NCI-H2081 (cell line): ENCODE measurements around the gene TBC1D24.
"Not testable (repeated sequence)": the region's sequence is repeated elsewhere in the genome, so short reads cannot be mapped to it uniquely, and the experiment has no call there.

Experiments used
- DNase-seq, 2 experiments: peaks; one replicate each; lab custom pipeline; 2025; lab: John Stamatoyannopoulos, UW

TBC1D24 gene

DNA sequence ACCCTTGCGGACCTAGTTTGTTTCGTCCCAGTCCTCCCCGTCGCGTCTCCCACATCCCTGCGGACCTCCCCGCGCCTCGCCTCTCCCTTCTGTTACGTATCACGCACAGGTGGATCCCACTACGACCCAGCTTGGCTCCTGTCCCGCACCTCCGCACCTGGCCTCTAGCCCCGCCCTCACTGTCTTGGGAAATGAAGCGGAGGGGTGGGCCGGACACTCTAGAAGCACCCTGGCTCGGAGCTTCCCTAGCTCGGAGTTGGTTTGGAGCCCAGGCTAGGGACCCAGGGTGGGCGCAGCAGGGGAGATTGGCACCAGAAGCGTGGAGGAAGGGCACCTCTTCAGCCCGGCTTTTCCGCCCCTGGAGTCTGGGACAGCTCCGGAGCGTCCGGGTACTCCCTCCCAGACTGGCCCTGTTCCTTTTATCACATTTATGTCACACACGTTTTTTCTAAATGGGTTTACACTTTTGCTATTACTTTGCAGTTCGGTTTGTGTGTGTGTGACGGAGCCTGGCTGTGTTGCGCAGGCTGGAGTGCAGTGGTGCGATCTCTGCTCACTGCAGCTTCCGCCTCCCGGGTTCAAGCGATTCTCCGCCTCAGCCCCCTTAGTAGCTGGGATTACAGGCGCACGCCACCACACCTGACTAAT, 57.7 kb downstream of the TBC1D24 start:
- peak; percentile 69 to 77 for DNase-seq

DNA sequence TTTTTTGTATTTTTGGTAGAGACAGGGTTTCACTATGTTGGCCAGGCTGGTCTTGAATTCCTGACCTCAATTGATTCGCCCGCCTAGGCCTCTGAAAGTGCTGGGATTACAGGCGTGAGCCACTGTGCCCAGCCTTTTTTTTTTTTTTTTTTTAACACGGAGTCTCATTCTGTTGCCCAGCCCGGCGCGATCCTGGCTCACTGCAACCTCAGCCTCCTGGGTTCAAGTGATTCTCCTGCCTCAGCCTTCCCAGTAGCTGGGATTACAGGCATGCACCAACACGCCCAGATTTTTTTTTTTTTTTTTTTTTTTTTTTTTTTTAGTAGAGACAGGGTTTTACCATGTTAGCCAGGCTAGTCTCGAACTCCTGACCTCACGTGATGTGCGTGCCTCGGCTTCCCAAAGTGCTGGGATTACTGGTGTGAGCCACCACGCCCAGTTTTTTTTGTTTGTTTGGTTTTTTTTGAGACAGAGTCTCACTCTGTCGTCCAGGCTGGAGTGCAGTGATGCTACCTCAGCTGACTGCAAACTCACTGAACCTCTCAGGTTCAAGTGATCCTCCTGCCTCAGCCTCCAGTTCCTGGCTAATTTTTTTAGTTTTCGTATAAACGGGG, 58.3 kb downstream of the TBC1D24 start:
- DNase-seq = not testable (repeated sequence)

DNA sequence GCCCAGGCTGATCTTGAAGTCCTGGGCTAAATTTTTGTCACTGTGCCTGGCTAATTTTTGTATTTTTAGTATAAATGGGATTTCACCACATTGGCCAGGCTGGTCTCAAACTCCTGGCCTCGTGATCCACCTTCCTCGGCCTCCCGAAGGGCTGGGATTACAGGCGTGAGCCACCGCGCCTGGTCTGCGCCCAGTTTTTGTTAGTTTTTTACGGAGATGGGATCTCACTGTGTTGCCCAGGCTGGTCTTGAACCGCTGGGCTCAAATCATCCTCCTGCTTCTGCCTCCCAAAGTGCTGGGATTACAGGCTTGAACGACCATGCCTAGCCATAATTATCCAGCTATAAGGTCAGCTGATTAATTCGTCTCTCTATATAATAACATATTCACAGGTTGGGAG, 59.0 kb downstream of the TBC1D24 start:
- no peak for DNase-seq

DNA sequence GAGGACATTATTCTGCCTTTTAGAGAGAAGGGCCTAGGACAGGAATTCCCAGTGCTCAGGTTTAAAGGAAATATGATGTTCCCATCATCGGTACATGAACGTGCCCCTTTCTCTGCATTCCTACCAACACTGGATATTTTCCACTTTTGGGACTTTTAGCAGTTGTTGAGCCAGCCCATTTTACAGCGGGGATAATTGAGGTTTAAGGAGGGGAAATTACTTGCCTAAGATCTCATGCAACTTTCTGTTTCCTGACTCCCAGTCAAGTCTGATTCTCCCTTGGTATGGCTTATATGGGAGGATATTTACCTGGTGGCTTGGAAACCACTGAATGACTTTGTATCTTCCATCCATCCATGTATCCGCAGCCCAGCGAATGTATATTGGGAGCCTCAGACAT, 59.4 kb downstream of the TBC1D24 start:
- DNase-seq = not testable (repeated sequence)

DNA sequence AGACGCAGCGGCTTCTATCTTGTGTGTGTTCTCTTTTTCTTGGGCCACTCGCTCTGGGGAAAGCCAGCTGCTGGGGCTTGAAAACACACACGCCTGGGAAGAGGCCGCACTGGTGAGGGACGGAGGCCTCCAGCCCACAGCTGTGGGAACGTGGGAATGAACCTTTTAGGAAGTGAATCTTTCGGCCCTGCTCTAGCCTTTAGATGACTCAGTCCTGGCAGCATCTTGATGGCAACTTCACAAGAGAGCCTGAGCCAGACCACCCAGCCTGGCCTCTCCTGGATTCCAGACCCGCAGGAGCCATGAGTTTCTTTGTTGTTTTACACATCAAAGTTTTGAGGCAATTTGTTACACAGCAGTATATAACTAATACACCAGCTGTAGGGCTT, 60.7 kb downstream of the TBC1D24 start:
- no peak for DNase-seq

DNA sequence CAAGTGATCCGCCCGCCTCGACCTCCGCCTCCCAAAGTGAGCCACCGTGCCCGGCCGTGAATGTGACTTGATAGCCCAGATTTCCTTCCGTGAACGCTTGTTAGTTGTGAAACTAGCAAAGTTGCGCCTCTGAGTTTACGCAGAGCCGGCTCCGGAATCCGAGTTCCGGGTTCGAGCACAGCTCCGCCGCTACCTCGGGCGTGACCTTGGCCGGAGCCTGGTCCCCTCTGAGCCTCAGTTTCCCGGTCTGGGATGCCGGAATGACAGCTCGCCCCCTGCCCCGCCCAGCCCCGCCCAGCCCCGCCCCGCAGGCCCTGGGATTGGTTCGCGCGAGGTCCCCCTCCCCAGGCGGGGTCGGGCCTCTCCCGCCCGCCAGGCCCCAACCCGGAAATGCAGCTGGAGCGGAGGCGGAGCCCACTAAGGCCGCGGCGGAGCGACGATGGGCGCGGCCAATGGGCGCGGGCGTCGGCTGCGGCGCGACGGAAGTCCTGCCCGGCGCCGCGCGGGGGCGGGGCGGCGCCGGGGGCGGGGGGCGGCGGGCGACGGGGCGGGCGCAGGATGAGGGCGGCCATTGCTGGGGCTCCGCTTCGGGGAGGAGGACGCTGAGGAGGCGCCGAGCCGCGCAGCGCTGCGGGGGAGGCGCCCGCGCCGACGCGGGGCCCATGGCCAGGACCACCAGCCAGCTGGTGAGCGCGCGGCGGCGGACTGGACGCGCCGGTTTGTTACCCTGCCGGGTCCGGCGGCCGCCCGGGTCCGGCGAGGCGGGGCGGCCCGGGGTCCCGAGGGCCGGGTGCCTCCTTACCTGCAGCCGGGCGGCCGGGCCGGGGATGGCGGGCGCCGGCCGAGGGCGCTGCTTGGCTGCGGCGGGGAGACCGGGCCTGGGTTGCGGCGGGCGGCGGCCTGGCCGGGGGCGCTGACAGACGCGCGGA, 62.8 kb downstream of the TBC1D24 start, which contains the start of gene PDPK1:
TSS of gene PDPK1 (plus strand) at position 571 of the 929 bp plus-strand sequence. CDS start at position 663, 92 bp downstream.
- DNase-seq = peak; percentile 92 to 95

DNA sequence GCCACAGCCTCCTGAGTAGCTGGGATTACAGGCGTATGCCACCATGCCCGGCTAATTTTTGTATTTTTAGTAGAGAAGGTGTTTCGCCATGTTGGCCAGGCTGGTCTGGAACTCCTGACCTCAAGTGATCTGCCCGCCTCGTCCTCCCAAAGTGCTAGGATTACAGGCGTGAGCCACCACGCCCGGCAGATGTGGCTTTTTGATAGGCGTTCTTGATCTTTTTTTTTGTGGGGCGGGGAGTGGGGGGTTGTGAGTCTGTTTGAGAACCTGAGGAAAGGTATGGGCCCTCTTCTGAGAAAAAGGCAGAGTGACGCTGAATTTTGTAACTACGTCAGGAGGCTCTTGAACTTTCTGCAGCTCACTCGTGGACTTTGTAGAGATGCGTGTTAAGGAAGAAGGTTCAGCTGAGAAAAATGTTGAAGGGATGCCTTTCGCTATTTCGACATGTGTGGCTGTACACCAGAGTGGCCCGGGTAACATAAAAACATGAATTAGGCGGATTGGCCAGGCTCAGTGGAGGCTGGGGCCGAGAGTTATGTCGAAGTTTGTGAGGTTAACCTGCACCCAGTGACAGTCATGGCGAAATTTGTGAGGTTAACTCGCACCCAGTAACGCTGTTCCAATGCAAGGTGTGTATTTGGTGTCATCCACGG, 64.4 kb downstream of the TBC1D24 start:
- DNase-seq = not testable (repeated sequence)

DNA sequence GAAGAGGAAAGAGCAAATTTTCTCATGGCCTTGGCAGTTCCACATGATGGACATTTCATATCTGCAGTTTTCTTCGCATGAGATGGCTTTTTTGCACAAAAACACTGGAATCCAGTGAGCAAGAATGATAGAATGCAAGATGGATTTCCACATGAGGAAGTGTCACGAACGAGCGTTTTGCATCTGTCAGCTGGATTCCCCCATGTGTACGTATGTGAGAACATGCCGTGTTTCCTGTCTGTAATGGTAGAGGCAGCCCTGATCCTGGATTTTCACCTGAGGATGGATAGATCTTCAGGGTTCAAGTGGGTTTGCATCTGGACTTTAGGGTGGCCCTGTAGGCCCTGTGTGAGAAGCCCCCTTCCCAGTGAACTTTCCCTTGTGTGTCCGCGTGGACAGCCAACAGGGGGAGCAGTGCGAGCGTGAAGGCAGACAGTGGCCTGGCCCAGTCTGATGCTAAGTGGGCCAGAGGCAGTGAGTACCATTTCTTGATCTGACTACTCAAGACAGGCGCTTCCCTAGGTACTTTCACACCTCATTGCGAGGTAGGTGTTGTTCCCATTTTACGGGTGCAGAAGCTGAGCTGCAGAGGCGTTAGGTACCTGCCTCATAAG, 65.0 kb downstream of the TBC1D24 start:
- not testable (repeated sequence) for DNase-seq

DNA sequence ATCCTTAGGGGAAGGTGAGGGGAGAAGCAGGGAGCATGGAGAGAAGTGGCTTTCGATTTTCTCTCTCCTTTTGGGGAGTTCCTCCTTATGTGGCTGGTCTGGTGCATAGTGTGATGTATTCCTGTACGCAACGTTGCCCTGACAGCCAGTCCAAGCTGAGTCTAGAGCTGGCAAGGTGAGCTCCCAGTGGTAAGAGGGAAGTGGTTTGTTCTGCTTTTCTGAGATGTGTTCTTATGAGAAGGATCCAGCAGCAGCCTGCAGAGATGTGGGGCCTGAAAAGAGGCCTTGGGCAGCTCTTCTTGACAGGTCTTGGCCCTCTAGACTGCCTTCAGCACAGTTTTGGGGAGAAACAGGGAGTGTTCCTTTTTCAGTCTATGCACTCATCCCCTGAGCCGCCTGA, 66.0 kb downstream of the TBC1D24 start:
- not testable (repeated sequence) for DNase-seq

DNA sequence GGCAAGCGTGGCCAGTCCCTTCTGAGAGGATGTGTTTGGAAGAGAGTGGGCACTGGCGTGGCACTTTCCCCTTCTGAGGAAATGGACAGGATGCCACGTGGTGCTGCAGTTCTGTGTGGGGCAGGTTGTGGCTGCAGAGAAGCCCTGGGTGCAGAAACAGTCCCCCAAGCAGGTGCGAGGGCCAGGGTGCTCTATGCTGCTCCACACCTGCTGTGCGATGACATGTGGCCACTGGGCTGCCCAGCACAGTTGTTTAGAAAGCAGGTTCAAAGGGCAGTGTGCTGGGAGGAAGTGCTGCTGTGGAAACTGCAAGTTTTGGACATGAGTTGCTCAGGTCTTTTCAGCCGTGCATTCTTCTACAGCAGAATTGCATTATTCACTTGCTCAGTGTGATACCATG, 66.5 kb downstream of the TBC1D24 start:
- not testable (repeated sequence) for DNase-seq

DNA sequence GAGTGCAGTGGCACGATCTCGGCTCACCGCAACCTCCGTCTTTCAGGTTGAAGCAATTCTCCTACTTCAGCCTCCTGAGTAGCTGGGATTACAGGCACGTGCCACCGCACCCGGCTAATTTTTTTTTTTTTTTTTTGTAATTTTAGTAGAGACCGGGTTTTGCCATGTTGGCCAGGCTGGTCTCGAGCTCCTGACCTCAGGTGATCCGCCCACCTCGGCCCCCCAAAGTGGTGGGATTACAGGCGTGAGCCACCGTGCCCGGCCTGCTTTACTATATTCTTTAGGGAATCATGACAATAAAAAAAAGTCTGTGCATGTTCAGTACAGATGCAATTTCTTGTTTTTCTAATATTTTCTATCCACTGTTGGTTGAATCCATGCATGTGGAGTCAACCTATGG, 68.8 kb downstream of the TBC1D24 start:
- DNase-seq = not testable (repeated sequence)

DNA sequence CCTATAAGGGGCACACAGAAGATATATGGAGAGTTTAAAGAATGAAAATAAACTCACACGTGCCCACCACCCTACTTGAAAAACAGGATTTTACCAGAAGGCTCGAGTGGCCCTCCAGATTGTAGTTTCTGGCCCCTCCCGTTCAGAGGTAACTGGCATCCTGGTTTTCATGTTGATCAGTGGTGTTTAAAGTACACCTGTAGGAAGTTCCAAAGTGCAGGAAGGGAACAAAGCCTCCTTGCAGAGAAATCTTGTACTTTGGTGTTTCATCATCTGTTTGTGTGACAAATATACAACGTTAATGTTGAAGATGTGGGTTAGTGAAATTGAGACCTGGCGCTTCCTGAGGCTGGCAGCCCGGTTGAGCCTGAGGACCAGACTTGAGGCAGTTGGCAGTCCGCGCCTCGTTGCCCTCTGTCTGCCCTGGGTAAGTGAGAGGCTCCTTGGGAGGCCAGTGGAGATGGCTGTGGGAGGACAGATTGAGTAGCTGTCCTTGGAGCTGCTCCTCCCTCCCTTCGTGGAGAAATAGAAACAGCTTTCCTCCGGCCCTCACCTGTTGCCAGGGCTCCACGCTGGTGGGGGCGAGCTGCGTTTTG, 75.5 kb downstream of the TBC1D24 start:
- DNase-seq = not testable (repeated sequence)

DNA sequence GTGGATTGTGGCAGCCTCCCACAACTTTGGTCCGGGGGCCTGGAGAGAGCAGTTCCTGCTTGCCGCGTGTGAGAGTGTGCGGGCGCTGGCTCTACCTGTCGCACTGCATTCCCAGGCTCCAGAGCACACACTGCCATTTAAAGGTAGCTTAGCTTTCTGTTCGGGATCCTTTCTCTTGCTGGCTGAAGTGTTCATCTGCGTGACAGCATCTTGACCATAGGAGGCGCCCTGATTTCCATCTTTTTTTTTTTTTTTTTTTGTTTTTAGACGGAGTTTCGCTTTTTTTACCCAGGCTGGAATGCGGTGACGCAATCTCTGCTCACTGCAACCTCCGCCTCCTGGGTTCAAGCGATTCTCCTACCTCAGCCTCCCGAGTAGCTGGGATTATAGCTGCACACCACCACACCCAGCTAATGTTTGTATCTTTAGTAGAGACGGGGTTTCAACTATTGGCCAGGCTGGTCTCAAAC, 76.5 kb downstream of the TBC1D24 start:
- DNase-seq = not testable (repeated sequence)

DNA sequence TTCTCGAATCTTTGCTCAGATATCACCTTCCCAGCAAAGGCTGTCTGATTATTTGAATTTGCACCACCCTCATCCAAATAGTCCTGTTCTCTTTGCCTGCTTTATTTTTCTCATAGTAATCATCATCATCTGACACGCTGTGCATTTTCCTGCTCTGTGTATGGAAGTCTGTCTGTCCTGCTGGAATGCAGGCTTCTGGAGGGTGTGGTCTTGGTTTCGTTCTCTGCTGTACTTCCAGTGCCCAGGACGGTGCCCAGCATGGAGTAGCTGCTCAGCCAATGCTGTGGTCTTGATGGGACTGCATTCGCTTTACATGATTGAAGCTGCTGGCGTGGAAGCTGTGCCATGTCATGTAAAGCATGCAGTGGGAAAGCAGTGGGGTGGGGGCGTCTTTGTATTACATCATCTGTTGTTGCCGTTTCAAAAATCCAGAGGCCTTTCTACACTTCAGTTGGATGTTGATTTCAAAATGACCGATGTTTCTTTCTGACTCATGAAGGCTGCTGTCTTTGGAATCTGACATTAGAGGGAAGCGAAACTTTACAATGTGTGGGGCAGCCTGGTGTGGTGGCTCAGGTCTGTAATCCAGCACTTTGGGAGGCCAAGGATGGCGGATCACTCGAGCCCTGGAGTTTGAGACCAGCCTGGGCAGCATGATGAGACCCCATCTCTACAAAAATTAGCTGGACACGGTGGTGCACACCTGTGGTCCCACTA, 79.9 kb downstream of the TBC1D24 start:
- not testable (repeated sequence) for DNase-seq
